ENCODE measurements around the gene PRKCB.

Gene PRKCB

GRCh38 chr16:23941963-23942564 lies 106.3 kb downstream of the PRKCB start:
- DNase-seq (ENCODE audit: low read depth in 3 of 3): no peak

GRCh38 chr16:23943604-23944003 lies 107.8 kb downstream of the PRKCB start:
- no peak for DNase-seq (ENCODE audit: low read depth in 3 of 3)

GRCh38 chr16:23944381-23944780 lies 108.6 kb downstream of the PRKCB start:
- DNase-seq (ENCODE audit: low read depth in 3 of 3): no peak

GRCh38 chr16:23945243-23945642 lies 109.5 kb downstream of the PRKCB start:
- no peak for DNase-seq (ENCODE audit: low read depth in 3 of 3)

GRCh38 chr16:23947838-23948237 lies 112.1 kb downstream of the PRKCB start:
- DNase-seq (ENCODE audit: low read depth in 3 of 3): no peak

- DNase-seq (ENCODE audit: low read depth in 3 of 3): peak in 1 of 3 experiments; percentile 29
Observed at GRCh38 chr16:23948949-23949411, 113.2 kb downstream of the PRKCB start.

- DNase-seq (ENCODE audit: low read depth in 3 of 3): peak in 1 of 3 experiments; percentile 39
Observed at GRCh38 chr16:23949630-23950290, 114.0 kb downstream of the PRKCB start.

GRCh38 chr16:23950291-23950894 lies 114.6 kb downstream of the PRKCB start:
- DNase-seq (ENCODE audit: low read depth in 3 of 3): no peak

- no peak for DNase-seq (ENCODE audit: low read depth in 3 of 3)
Observed at GRCh38 chr16:23950898-23951297, 115.1 kb downstream of the PRKCB start.

GRCh38 chr16:23952128-23952970 lies 116.6 kb downstream of the PRKCB start:
- DNase-seq (ENCODE audit: low read depth in 3 of 3): peak in 2 of 3 experiments; percentile 20 to 24

GRCh38 chr16:23952971-23953300 lies 117.2 kb downstream of the PRKCB start:
- no peak for DNase-seq (ENCODE audit: low read depth in 3 of 3)

GRCh38 chr16:23953476-23953875 lies 117.7 kb downstream of the PRKCB start:
- DNase-seq (ENCODE audit: low read depth in 3 of 3): no peak

GRCh38 chr16:23955088-23955487 lies 119.3 kb downstream of the PRKCB start:
- DNase-seq (ENCODE audit: low read depth in 3 of 3): no peak

- DNase-seq (ENCODE audit: low read depth in 3 of 3): no peak
Observed at GRCh38 chr16:23957287-23957686, 121.5 kb downstream of the PRKCB start.

- no peak for DNase-seq (ENCODE audit: low read depth in 3 of 3)
Observed at GRCh38 chr16:23959072-23959751, 123.4 kb downstream of the PRKCB start.

GRCh38 chr16:23959752-23960072 lies 123.9 kb downstream of the PRKCB start:
- no peak for DNase-seq (ENCODE audit: low read depth in 3 of 3)

GRCh38 chr16:23960081-23960885 lies 124.5 kb downstream of the PRKCB start:
- DNase-seq (ENCODE audit: low read depth in 3 of 3): no peak

GRCh38 chr16:23962001-23962400 lies 126.2 kb downstream of the PRKCB start:
- DNase-seq (ENCODE audit: low read depth in 3 of 3): no peak

- DNase-seq (ENCODE audit: low read depth in 3 of 3): no peak
Observed at GRCh38 chr16:23964136-23964535, 128.4 kb downstream of the PRKCB start.

- DNase-seq (ENCODE audit: low read depth in 3 of 3): no peak
Observed at GRCh38 chr16:23965137-23965733, 129.5 kb downstream of the PRKCB start.
